SK-N-SH (cell line): ENCODE measurements around the gene USP13.

Experiments used
- EZH2phosphoT487 ChIP-seq: fragments of 200-600 bp; sonication (generic); IDR thresholded peaks from 2 replicates; pipeline ENCODE4 v1.6.1; 2017; ENCODE audit warnings: low read depth, mixed run types, mild to moderate bottlenecking, antibody characterized with exemption, moderate library complexity, borderline replicate concordance
- MXI1 ChIP-seq: IDR thresholded peaks from 2 replicates; pipeline ENCODE4 v1.6.1; 2012; ENCODE audit warnings: mild to moderate bottlenecking, low read depth, low read length, improper control_type of control experiment
- RAD21 ChIP-seq: IDR thresholded peaks from 2 replicates; pipeline ENCODE4 v1.6.1; 2012; ENCODE audit warnings: mild to moderate bottlenecking, low read length
- RCOR1 ChIP-seq: fragments of 150-350 bp; IDR thresholded peaks from 2 replicates; pipeline ENCODE4 v1.6.1; 2017; ENCODE audit warnings: antibody characterized with exemption, low read length
- TF ChIP-seq, protein P1 (sequence below): IDR thresholded peaks from 2 replicates; pipeline ENCODE4 v1.6.1; 2012; ENCODE audit warnings: mild to moderate bottlenecking, low read depth, low read length, moderate library complexity
- TF ChIP-seq, protein P2 (sequence below): IDR thresholded peaks from 2 replicates; pipeline ENCODE4 v1.4.0; 2012; ENCODE audit warnings: low read depth, borderline replicate concordance
- TF ChIP-seq, protein P3 (sequence below): fragments of 200-600 bp; sonication (generic); IDR thresholded peaks from 2 replicates; pipeline ENCODE4 v1.6.1; 2017; ENCODE audit warnings: antibody characterized with exemption, mild to moderate bottlenecking, moderate library complexity
- TF ChIP-seq, protein P4 (sequence below): fragments of 150-350 bp; IDR thresholded peaks from 2 replicates; pipeline ENCODE4 v1.6.1; 2017; ENCODE audit warnings: antibody characterized with exemption, low read length, low read depth, borderline replicate concordance

DNA sequence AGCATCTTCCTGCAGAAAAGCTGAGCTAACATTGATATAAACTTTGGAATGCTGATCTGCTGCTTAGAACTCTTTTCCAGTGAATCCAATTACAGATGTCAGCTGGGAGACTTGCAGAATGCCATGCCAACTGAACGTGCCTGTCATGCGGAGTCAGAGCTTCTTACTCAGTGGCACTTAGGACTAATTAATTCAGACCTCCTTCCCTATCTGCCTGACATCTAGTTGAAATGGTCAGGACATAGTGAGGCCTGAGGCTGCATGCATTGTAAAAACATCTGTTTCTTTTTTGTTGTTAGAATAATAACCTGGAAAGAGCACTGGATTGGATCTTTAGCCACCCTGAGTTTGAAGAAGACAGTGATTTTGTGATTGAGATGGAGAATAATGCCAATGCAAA, 112.6 kb downstream of the USP13 start:
- TF ChIP-seq, protein P1, sequence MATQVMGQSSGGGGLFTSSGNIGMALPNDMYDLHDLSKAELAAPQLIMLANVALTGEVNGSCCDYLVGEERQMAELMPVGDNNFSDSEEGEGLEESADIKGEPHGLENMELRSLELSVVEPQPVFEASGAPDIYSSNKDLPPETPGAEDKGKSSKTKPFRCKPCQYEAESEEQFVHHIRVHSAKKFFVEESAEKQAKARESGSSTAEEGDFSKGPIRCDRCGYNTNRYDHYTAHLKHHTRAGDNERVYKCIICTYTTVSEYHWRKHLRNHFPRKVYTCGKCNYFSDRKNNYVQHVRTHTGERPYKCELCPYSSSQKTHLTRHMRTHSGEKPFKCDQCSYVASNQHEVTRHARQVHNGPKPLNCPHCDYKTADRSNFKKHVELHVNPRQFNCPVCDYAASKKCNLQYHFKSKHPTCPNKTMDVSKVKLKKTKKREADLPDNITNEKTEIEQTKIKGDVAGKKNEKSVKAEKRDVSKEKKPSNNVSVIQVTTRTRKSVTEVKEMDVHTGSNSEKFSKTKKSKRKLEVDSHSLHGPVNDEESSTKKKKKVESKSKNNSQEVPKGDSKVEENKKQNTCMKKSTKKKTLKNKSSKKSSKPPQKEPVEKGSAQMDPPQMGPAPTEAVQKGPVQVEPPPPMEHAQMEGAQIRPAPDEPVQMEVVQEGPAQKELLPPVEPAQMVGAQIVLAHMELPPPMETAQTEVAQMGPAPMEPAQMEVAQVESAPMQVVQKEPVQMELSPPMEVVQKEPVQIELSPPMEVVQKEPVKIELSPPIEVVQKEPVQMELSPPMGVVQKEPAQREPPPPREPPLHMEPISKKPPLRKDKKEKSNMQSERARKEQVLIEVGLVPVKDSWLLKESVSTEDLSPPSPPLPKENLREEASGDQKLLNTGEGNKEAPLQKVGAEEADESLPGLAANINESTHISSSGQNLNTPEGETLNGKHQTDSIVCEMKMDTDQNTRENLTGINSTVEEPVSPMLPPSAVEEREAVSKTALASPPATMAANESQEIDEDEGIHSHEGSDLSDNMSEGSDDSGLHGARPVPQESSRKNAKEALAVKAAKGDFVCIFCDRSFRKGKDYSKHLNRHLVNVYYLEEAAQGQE, result no peak
- TF ChIP-seq, protein P2, sequence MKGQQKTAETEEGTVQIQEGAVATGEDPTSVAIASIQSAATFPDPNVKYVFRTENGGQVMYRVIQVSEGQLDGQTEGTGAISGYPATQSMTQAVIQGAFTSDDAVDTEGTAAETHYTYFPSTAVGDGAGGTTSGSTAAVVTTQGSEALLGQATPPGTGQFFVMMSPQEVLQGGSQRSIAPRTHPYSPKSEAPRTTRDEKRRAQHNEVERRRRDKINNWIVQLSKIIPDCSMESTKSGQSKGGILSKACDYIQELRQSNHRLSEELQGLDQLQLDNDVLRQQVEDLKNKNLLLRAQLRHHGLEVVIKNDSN, result no peak
- TF ChIP-seq RAD21 (no peak), RCOR1 (peak; percentile 95), MXI1 (peak; percentile 93; the same call in 1 of the 2 replicates), EZH2phosphoT487 (no peak)
- TF ChIP-seq, protein P3, sequence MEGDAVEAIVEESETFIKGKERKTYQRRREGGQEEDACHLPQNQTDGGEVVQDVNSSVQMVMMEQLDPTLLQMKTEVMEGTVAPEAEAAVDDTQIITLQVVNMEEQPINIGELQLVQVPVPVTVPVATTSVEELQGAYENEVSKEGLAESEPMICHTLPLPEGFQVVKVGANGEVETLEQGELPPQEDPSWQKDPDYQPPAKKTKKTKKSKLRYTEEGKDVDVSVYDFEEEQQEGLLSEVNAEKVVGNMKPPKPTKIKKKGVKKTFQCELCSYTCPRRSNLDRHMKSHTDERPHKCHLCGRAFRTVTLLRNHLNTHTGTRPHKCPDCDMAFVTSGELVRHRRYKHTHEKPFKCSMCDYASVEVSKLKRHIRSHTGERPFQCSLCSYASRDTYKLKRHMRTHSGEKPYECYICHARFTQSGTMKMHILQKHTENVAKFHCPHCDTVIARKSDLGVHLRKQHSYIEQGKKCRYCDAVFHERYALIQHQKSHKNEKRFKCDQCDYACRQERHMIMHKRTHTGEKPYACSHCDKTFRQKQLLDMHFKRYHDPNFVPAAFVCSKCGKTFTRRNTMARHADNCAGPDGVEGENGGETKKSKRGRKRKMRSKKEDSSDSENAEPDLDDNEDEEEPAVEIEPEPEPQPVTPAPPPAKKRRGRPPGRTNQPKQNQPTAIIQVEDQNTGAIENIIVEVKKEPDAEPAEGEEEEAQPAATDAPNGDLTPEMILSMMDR, result no peak
- TF ChIP-seq, protein P4, sequence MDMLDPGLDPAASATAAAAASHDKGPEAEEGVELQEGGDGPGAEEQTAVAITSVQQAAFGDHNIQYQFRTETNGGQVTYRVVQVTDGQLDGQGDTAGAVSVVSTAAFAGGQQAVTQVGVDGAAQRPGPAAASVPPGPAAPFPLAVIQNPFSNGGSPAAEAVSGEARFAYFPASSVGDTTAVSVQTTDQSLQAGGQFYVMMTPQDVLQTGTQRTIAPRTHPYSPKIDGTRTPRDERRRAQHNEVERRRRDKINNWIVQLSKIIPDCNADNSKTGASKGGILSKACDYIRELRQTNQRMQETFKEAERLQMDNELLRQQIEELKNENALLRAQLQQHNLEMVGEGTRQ, result no peak
